ENCODE measurements around the gene MARK3. TPM values are rescaled to one million over a fixed set of nuclear protein-coding genes. Genes with fewer than 3 reads are reported as not detected.

MARK3 gene
- total RNA-seq, 1 donor from 2014 or later: 152 TPM

DNA sequence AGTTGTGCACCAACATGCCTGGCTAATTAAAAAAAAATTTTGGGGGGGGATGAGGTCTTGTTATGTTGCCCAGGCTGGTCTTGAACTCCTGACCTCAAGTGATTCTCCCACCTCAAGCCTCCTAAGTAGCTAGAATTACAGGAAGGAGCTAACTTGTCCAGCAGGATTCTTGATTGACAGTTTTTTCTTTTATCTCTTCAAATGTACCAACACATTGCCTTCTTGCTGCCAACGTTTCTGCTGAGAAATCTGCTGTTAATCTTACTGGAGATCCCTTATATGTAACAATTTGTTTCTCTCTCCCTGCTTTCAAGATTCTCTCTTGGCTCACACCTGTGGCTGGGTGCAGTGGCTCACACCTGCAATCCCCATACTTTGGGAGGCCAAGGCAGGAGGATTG, 22.4 kb upstream of the MARK3 start:
- DNase-seq (ENCODE audit: low spot score in 2 of 2): no peak
- no peak for FAIRE-seq

- DNase-seq (ENCODE audit: low spot score in 2 of 2) (no peak), FAIRE-seq (no peak)
Observed at GRCh38 chr14:103366741-103367140, 18.5 kb upstream of the MARK3 start.

- FAIRE-seq (no peak), DNase-seq (ENCODE audit: low spot score in 2 of 2) (no peak)
Observed at GRCh38 chr14:103367995-103368394, 17.2 kb upstream of the MARK3 start.

GRCh38 chr14:103370087-103370486, 15.1 kb upstream of the MARK3 start:
- FAIRE-seq: no peak
- DNase-seq (ENCODE audit: low spot score in 2 of 2): no peak

DNA sequence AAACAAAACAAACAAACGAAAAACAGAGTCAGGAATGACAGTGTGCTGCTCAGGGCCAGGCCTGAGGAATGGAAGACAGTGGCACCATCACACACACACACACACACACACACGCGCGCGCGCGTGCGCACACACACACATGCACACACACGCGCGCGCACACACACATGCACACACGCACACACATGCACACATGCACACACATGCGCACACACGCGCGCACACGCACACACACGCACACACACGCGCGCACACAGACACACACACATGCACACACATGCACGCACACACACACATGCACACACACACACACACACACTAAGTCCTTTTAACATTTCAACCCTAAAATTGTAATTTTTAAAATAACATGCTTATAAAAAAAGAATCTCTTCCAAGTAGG, 13.2 kb upstream of the MARK3 start:
- FAIRE-seq: no peak
- DNase-seq (ENCODE audit: low spot score in 2 of 2): no peak

DNA sequence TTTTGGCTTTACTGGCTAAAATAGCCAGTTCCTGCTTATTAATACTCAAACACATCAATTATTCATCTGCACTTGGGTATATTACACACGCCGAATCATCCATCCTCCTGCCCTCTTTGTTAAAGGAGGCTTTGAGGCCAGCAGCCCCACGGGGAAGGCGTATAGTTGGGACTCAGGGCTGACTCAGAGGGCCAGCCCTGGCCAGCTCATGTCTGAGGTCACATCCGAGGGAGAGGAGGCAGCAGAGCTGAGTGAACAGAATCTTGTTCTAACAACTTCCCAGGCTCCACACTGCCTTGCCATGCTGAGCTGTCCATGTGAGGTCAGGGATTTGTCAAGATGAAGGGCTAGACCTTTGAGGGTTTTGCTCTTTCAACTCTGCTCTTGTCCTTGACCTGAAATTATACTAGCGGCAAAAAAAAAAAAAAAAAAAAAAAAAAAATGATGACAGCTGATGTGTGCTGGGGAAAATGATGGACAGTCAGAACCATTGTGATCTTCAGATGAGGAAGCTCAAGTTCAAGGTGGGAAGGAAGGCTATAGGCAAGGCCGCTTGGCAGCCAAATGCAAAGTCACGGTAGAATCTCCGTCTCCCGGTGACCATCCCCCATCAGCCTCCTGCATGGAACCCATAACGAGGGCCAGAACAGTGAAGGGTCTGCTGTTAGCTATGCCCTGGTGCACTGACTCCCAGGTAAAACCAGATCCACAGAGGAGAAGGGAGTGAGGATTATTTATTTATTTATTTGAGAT, 12.5 kb upstream of the MARK3 start:
- DNase-seq (ENCODE audit: low spot score in 2 of 2): no peak

DNA sequence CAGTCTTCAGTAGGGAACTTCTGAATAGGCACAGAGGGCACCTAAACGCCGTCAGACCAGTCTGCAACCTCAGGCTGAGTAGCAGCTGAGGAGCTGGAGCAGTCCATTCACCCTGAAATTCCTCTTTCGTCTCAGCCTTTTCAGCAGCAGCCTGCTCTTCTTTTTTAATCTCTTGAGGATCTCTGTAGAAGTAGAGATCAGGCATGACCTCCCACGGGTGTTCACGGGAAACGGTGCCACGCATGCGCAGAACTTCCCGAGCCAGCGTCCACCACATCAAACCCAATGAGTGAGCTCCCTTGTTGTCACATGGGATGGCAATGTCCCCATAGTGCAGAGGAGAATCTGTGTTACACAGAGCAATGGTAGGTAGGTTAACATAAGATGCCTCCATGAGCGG, 11.1 kb upstream of the MARK3 start:
- FAIRE-seq: no peak
- DNase-seq (ENCODE audit: low spot score in 2 of 2): no peak

More for the DNA sequence above, 12.5 kb upstream of the MARK3 start:
- no peak for FAIRE-seq

GRCh38 chr14:103377522-103378037, 7.6 kb upstream of the MARK3 start:
- FAIRE-seq (no peak), DNase-seq (ENCODE audit: low spot score in 2 of 2) (no peak)

GRCh38 chr14:103378038-103378854, 7.0 kb upstream of the MARK3 start:
- DNase-seq (ENCODE audit: low spot score in 2 of 2) (no peak), FAIRE-seq (no peak)

DNA sequence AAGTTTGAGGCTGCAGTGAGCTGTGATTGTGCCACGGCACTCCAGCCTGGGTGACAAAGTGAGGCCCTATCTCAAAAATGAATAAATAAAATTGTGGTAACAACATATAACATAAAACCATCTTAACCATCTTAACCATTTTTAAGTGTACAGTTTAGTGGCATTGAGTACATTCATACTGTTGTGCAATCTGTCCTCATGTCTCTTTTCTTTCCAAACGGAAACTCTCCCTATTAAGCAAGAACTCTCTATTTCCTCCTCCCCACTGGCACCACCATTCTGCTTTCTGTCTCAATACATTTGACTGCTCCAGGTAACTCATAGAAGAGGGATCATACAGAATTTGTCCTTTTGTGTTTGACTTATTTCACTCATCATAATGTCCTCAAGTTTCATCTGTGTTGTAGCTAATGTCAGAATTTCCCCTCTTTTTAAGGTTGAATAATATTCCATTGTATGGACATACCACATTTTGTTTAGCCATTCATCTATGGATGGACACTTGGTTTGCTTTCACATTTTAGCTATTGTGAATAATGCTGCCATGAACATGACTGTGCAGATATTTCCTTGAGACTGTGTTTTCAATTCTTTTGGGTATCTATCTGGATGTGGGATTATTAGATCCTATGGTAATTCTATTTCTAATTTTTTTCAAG, 4.4 kb upstream of the MARK3 start:
- DNase-seq (ENCODE audit: low spot score in 2 of 2): no peak
- FAIRE-seq: no peak

GRCh38 chr14:103382376-103382775, 2.8 kb upstream of the MARK3 start:
- DNase-seq (ENCODE audit: low spot score in 2 of 2): no peak
- FAIRE-seq: no peak

GRCh38 chr14:103384450-103385151, 614 bp upstream of the MARK3 start:
- no peak for FAIRE-seq
- DNase-seq (ENCODE audit: low spot score in 2 of 2): no peak

DNA sequence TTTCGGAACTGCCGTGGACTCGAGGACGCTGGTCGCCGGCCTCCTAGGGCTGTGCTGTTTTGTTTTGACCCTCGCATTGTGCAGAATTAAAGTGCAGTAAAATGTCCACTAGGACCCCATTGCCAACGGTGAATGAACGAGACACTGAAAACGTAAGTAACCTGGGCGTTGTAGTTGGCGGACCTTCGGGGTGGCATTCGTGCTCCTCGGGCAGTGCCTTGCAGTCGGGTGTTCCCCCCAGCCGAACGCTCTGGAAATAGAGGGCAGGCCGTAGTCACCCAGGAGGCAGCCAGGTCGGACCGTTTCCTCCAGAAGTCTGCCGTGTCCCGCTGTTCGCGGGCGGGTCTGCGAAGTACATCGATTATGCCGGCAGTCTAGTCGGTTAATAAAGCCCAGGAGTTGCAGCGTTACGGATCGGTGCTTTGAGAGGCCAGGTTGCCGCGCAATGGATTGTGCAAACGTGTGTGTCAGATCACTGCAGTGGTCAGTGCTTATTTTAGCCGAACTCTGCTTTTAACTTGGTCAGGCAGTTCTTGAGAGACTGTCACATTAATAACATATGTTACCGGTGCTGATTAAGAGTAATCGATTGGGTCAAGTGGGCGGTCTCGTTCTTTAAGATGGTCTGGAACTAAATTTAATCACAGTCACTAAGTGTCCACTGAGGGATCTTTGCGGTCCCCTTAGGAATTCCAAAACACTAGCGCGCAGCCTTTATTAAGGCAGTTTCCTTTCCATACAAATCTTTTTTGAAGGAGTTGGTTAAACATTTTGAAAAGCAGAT, 906 bp downstream of the MARK3 start:
- DNase-seq (ENCODE audit: low spot score in 2 of 2): no peak

GRCh38 chr14:103386713-103387329, 1.6 kb downstream of the MARK3 start:
- FAIRE-seq: no peak
- no peak for DNase-seq (ENCODE audit: low spot score in 2 of 2)

More for the DNA sequence above, 906 bp downstream of the MARK3 start:
- no peak for FAIRE-seq

GRCh38 chr14:103388664-103389063, 3.4 kb downstream of the MARK3 start:
- DNase-seq (ENCODE audit: low spot score in 2 of 2): no peak
- FAIRE-seq: no peak

DNA sequence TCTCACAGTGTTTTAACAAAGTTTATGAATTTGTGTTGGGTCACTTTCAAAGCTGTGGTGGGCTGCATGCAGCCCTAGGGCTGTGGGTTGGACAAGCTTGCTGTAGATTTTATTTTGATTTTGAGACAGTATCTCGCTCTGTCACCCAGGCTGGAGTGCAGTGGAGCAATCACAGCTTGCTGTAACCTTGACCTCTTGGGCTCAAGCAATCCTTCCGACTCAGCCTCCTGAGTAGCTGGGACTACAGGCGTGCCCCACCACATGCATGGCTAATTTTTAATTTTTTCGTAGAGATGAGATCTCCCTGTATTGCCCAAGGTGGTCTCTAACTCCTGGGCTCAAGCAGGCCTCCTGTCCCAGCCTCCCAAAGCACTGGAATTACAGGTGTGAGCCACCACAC, 5.4 kb downstream of the MARK3 start:
- no peak for FAIRE-seq
- DNase-seq (ENCODE audit: low spot score in 2 of 2): no peak

GRCh38 chr14:103391048-103391447, 5.8 kb downstream of the MARK3 start:
- FAIRE-seq (no peak), DNase-seq (ENCODE audit: low spot score in 2 of 2) (no peak)

DNA sequence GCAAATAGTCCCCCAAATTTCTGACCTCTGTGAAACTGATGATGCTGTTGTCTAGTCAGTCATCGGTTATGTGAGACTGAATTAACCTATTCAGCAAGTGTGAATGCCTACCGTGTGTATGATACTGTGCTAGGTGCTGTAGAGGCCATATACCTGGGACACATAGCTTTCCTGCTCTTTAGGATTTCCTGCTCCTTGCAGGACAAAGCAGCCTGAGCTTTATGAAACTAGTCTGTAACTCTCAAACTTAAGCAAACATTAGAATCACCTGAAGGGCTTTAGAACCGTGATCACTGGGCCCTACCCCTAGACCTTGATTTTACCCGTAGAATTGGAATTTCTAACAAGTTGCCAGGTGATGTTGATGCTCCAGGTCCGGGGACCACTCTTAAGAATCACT, 6.9 kb downstream of the MARK3 start:
- FAIRE-seq (no peak), DNase-seq (ENCODE audit: low spot score in 2 of 2) (no peak)

GRCh38 chr14:103392572-103392971, 7.4 kb downstream of the MARK3 start:
- DNase-seq (ENCODE audit: low spot score in 2 of 2) (no peak), FAIRE-seq (no peak)
